GM12878 (cell line): ENCODE results near the gene RPS19BP1. TPM values are rescaled to one million over a fixed set of nuclear protein-coding genes. Genes with fewer than 3 reads are reported as not detected.

Experiments used
- ATAC-seq: fragments of 200-7000 bp; cut with Tn5 transposase; 3 replicates; pipeline ENCODE4 v1.9.1; 2020; ENCODE audit warnings: mild to moderate bottlenecking, moderate library complexity
- BruUV-seq: library from RNA; stranded (reverse); fragments of 400-500 nt; replicated peaks from 2 replicates; lab custom pipeline; 2021; lab: Mats Ljungman, UMichigan
- CTCF ChIA-PET: fragments of 300-600 bp; sonication (Branson Sonifier 250); formaldehyde crosslinking; extraction: SDS; loops from one replicate; lab custom pipeline; 2021; ENCODE audit warnings: inconsistent platforms; lab: Yijun Ruan, JAX
- POLR2A ChIA-PET: fragments of 350-600 bp; formaldehyde crosslinking; extraction: SDS; loops from one replicate; lab custom pipeline; 2021; ENCODE audit warnings: inconsistent platforms; lab: Charles Lee
- RAD21 ChIA-PET: fragments of 300-600 bp; sonication (Branson Sonifier 250); formaldehyde crosslinking; loops from one replicate; lab custom pipeline; 2023; ENCODE audit warnings: antibody characterized with exemption; ENCODE audit not compliant: unreplicated experiment; lab: Charles Lee
- SMC1A ChIA-PET: fragments of 300-600 bp; sonication (Branson Sonifier 250); formaldehyde crosslinking; loops from one replicate; lab custom pipeline; 2023; ENCODE audit not compliant: unreplicated experiment, uncharacterized antibody; lab: Charles Lee
- DNase-seq: peaks from one replicate; pipeline ENCODE4 v3.0.0-alpha.2; 2011; ENCODE audit warnings: low read depth, low spot score
- FAIRE-seq: peaks from 3 replicates; lab custom pipeline; 2011; peaks lifted over from hg19 to GRCh38; lab: Jason Lieb, UNC
- H2AFZ ChIP-seq: 2 replicates; pipeline ENCODE4 v1.6.0; 2011; ENCODE audit warnings: low read depth, low read length, control low read depth; ENCODE audit not compliant: control insufficient read depth
- H3K27ac ChIP-seq: 2 replicates; pipeline ENCODE4 v1.5.1; 2011; ENCODE audit warnings: control low read depth; ENCODE audit not compliant: control insufficient read depth, insufficient read depth
- H3K27me3 ChIP-seq, 2 experiments: replicated peaks in 1 of 2; 2 replicates each; pipeline versions ENCODE4 v1.6.0 to v1.6.1; 2011; ENCODE audit warnings: low read length in 1 of 2; ENCODE audit not compliant: control insufficient read depth in 2 of 2, insufficient read depth in 2 of 2
- H3K36me3 ChIP-seq, 2 experiments: 2 replicates each; pipeline ENCODE4 v1.5.1; 2011; ENCODE audit warnings: low read length in 1 of 2; ENCODE audit not compliant: control insufficient read depth in 2 of 2, insufficient read depth in 2 of 2
- H3K4me1 ChIP-seq: 2 replicates; pipeline ENCODE4 v1.6.1; 2011; ENCODE audit warnings: mild to moderate bottlenecking, low read length, moderate library complexity, mixed read lengths; ENCODE audit not compliant: control insufficient read depth, insufficient read depth
- H3K4me2 ChIP-seq: 2 replicates; pipeline ENCODE4 v1.6.0; 2011; ENCODE audit warnings: control low read depth; ENCODE audit not compliant: control insufficient read depth, insufficient read depth
- H3K4me3 ChIP-seq: fragments of 200-600 bp; sonication (generic); 2 replicates; pipeline ENCODE4 v1.5.1; 2016
- H3K79me2 ChIP-seq: 2 replicates; pipeline ENCODE4 v1.6.0; 2011; ENCODE audit warnings: low read length; ENCODE audit not compliant: control insufficient read depth, insufficient read depth
- H3K9ac ChIP-seq: 2 replicates; pipeline ENCODE4 v1.8.0; 2011; ENCODE audit warnings: low read length, control low read depth, mixed read lengths; ENCODE audit not compliant: control insufficient read depth, insufficient read depth
- H3K9me3 ChIP-seq: replicated peaks from 3 replicates; pipeline ENCODE4 v1.5.1; 2011; ENCODE audit warnings: mild to moderate bottlenecking, low read length; ENCODE audit not compliant: control insufficient read depth, insufficient read depth
- H4K20me1 ChIP-seq: 2 replicates; pipeline ENCODE4 v1.6.0; 2011; ENCODE audit not compliant: control insufficient read depth, insufficient read depth
- CHD2 ChIP-seq: IDR thresholded peaks from 2 replicates; pipeline ENCODE4 v1.6.1; 2011; ENCODE audit warnings: low read depth, low read length, improper control_type of control experiment, borderline replicate concordance
- HSF1 ChIP-seq: fragments of 150-350 bp; IDR thresholded peaks from 2 replicates; pipeline ENCODE4 v1.6.1; 2014; ENCODE audit warnings: mild to moderate bottlenecking, low read depth, low read length
- IKZF2 ChIP-seq, 2 experiments: fragments of 450-650 bp; IDR thresholded peaks; 2 replicates each; pipeline ENCODE4 v1.6.1; 2017; ENCODE audit warnings: mild to moderate bottlenecking in 2 of 2, moderate library complexity in 2 of 2
- PKNOX1 ChIP-seq: fragments of 450-650 bp; IDR thresholded peaks from 2 replicates; pipeline ENCODE4 v1.6.1; 2016; ENCODE audit warnings: mild to moderate bottlenecking
- POLR2AphosphoS2 ChIP-seq: IDR thresholded peaks from 2 replicates; pipeline ENCODE4 v1.6.1; 2011; ENCODE audit warnings: low read depth, mild to moderate bottlenecking, low read length, improper control_type of control experiment, moderate library complexity
- RBBP5 ChIP-seq: fragments of 200-600 bp; sonication (generic); conservative IDR thresholded peaks from 2 replicates; pipeline ENCODE4 v1.6.1; 2016
- RCOR1 ChIP-seq: conservative IDR thresholded peaks from 2 replicates; pipeline ENCODE4 v1.6.1; 2012; ENCODE audit warnings: low read depth, low read length, improper control_type of control experiment
- RELB ChIP-seq: fragments of 450-650 bp; IDR thresholded peaks from 2 replicates; pipeline ENCODE4 v1.6.1; 2017; ENCODE audit warnings: low read depth, mild to moderate bottlenecking, moderate library complexity
- SP1 ChIP-seq: IDR thresholded peaks from one replicate; pipeline ENCODE4 v1.6.1; 2011; ENCODE audit warnings: low read depth, low read length
- YY1 ChIP-seq: IDR thresholded peaks from 2 replicates; pipeline ENCODE4 v1.6.1; 2011; ENCODE audit warnings: low read depth, mild to moderate bottlenecking, low read length
- ZSCAN29 ChIP-seq: fragments of 450-650 bp; IDR thresholded peaks from 2 replicates; pipeline ENCODE4 v1.6.1; 2017; ENCODE audit warnings: mild to moderate bottlenecking, moderate library complexity
- WGBS: methylation state at CpG from one replicate; pipeline ENCODE4 v1.1.6; 2016; ENCODE audit warnings: low lambda C conversion rate; ENCODE audit not compliant: insufficient replicate concordance, insufficient coverage; ENCODE audit errors: missing lambda C conversion rate; 5-methylcytosine and 5-hydroxymethylcytosine counted together
- in situ Hi-C: fragments of 300-500 bp; cut with MboI; formaldehyde crosslinking; loops from 9 replicates; pipeline ENCODE4 v1.14.3; 2018; ENCODE audit warnings: mixed read lengths
- intact Hi-C: fragments of 100-400 bp; cut with micrococcal nuclease; formaldehyde crosslinking; loops from one replicate; pipeline ENCODE4 v1.14.2; 2022; ENCODE audit not compliant: unreplicated experiment
- polyA plus RNA-seq, 11 experiments: library from polyadenylated mRNA; depleted of rRNA in 4 of 11; unstranded in 6 of 11; stranded (reverse) in 5 of 11; fragments of >200 nt; fragmentation: Nextera tagmentation in 4 of 11; fragmentation: Illumina TruSeq in 1 of 11; extraction: Ambion mirVana in 4 of 11; extraction: Trizol in 1 of 11; gene quantifications; 1 replicate in 1 of 11; 2 replicates in 10 of 11; pipeline versions ENCODE4 v1.2.1 to v1.2.3, GENCODE V29; 2011 to 2016; ENCODE audit warnings: inconsistent platforms in 2 of 11, missing spikeins in 2 of 11, low read depth in 1 of 11
- total RNA-seq, 4 experiments: library from RNA; depleted of rRNA in 3 of 4; stranded (reverse); fragments of >200 nt in 3 of 4; fragmentation: Illumina TruSeq in 1 of 4; extraction: Trizol in 1 of 4; gene quantifications; 2 replicates each; pipeline versions ENCODE4 v1.2.1 to v1.2.3, GENCODE V29; 2013 to 2021
- TF ChIP-seq, protein P1 (sequence below): fragments of 450-650 bp; formaldehyde crosslinking; IDR thresholded peaks from 2 replicates; pipeline ENCODE4 v1.5.0; 2022; ENCODE audit warnings: mild to moderate bottlenecking, missing genetic modification characterization

RPS19BP1 gene
- total and polyA plus RNA-seq, 10 of the 15 experiments (the other 5 are each of a cell fraction or from before 2014, with no cell fraction given) = 2.7 to 206 (median 78.6) TPM

GRCh38 chr22:39519681-39520225, 12.8 kb downstream of the RPS19BP1 start (continued):
- no peak for TF ChIP-seq HSF1
- TF ChIP-seq, all 136 proteins: peak for 29

GRCh38 chr22:39518996-39519680, 13.4 kb downstream of the RPS19BP1 start:
- intact Hi-C loops = loop anchor here (5.0 kb wide), 1 partner anchor 122 kb away; the partner anchor contains the start of gene TAB1
- FAIRE-seq = no peak
- peaks cover 22% of the 10 kb centered on the region for H3K4me1 ChIP-seq
- TF ChIP-seq POLR2AphosphoS2 (no peak), IKZF2 (IDR thresholded peaks at IDR 0.05) (peak; percentile 45 to 46; a peak in 1 of 4 replicates), ZSCAN29 (peak; percentile 80), PKNOX1 (no peak), YY1 (0 out of 2 replicates have a peak, but pooled peaks have one; percentile 15), RCOR1 (no peak), RELB (peak; percentile 67; the same call in 1 of the 2 replicates), SP1 (peak; percentile 68), CHD2 (no peak), RBBP5 (no peak)
- TF ChIP-seq, protein P1, sequence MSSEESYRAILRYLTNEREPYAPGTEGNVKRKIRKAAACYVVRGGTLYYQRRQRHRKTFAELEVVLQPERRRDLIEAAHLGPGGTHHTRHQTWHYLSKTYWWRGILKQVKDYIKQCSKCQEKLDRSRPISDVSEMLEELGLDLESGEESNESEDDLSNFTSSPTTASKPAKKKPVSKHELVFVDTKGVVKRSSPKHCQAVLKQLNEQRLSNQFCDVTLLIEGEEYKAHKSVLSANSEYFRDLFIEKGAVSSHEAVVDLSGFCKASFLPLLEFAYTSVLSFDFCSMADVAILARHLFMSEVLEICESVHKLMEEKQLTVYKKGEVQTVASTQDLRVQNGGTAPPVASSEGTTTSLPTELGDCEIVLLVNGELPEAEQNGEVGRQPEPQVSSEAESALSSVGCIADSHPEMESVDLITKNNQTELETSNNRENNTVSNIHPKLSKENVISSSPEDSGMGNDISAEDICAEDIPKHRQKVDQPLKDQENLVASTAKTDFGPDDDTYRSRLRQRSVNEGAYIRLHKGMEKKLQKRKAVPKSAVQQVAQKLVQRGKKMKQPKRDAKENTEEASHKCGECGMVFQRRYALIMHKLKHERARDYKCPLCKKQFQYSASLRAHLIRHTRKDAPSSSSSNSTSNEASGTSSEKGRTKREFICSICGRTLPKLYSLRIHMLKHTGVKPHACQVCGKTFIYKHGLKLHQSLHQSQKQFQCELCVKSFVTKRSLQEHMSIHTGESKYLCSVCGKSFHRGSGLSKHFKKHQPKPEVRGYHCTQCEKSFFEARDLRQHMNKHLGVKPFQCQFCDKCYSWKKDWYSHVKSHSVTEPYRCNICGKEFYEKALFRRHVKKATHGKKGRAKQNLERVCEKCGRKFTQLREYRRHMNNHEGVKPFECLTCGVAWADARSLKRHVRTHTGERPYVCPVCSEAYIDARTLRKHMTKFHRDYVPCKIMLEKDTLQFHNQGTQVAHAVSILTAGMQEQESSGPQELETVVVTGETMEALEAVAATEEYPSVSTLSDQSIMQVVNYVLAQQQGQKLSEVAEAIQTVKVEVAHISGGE (CRISPR knock-in tag) = no peak

More at GRCh38 chr22:39518996-39519680, 13.4 kb downstream of the RPS19BP1 start:
- H3K36me3 ChIP-seq = peaks cover 28 to 36% of the 10 kb centered on the region in 2 experiments; a peak in 3 of 4 replicates
- BruUV-seq = no TSS peak
- peak overlapping the region; percentile 96 for H3K27ac ChIP-seq
- peaks cover 57% of the 10 kb centered on the region for H3K79me2 ChIP-seq
- no peaks in the 10 kb centered on the region for H3K27me3 ChIP-seq
- no peak for DNase-seq
- ChIA-PET RAD21 (interaction anchor here (1.0 to 1.6 kb wide), 12 partner anchors 11 to 525 kb away, joined by 3 to 44 read pairs (median 7); partner anchors contain the start of genes MIEF1, RPL3 and TAB1), CTCF (interaction anchor here (1.0 to 17.8 kb wide), 20 partner anchors 10 to 348 kb away, joined by 3 to 372 read pairs (median 4); partner anchors contain the start of genes MIEF1, RPS19BP1 and TAB1), POLR2A (interaction anchor here (0.6 to 1.6 kb wide), 12 partner anchors 10 to 368 kb away, joined by 3 to 32 read pairs (median 4); partner anchors contain the start of genes MIEF1, RPL3 and TAB1), SMC1A (interaction anchor here (0.7 to 3.8 kb wide), 9 partner anchors 9 to 518 kb away, joined by 3 to 30 read pairs (median 3); a partner anchor contains a TSS)
- no peaks in the 10 kb centered on the region for H3K9me3 ChIP-seq
- H3K4me2 ChIP-seq = peak overlapping the region; percentile 91
- H2AFZ ChIP-seq = peak overlapping the region; percentile 67
- peak overlapping the region; percentile 99 for H3K9ac ChIP-seq
- ATAC-seq = peak; percentile 0; the same call in 1 of the 3 replicates
- peaks cover 17% of the 10 kb centered on the region; the same call in 1 of the 2 replicates for H4K20me1 ChIP-seq
- in situ Hi-C loops = loop anchor here (25.0 kb wide), 1 partner anchor 357 kb away; the partner anchor contains the start of gene CBX7
- H3K4me3 ChIP-seq = peak overlapping the region; percentile 77
- 8% methylated on average over 24 of the region's 24 CpGs for WGBS
